OCI-LY1 (cell line): Measurements from ENCODE around the gene ADORA3.

Experiments
- EZH2 ChIP-seq: fragments of 200-600 bp; sonication (generic), shearing (Covaris generic); IDR thresholded peaks from 2 replicates; pipeline ENCODE4 v1.8.0; 2017; ENCODE audit warnings: borderline replicate concordance, mixed run types, mild to moderate bottlenecking, antibody characterized with exemption, low read length, moderate library complexity, mixed read lengths
- TF ChIP-seq, protein P1 (sequence below): fragments of 200-600 bp; sonication (generic), shearing (Covaris generic); IDR thresholded peaks from 2 replicates; pipeline ENCODE4 v1.5.1; 2017; ENCODE audit warnings: mild to moderate bottlenecking, antibody characterized with exemption, low read length, moderate library complexity, mixed read lengths

DNA sequence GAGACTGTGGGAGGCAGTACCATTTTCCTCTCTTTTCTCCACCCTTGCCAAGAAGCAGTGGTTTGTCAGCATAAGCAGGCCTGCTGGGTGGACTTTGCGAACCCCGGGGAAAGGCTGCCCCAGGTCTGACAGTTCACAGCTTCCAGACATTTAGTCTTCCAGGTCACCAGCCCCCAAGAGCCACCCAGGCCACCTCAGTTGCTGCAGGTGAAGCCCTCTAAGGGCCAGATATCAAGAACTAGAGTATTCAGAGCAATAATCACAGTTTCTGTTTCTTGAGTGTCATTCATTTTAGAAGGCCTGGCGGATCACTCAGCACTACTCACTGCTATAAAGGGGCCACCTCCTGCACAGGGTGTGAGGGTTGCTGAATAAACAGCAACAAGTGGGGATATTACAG lies 9.5 kb upstream of the ADORA3 start:
- TF ChIP-seq, protein P1, sequence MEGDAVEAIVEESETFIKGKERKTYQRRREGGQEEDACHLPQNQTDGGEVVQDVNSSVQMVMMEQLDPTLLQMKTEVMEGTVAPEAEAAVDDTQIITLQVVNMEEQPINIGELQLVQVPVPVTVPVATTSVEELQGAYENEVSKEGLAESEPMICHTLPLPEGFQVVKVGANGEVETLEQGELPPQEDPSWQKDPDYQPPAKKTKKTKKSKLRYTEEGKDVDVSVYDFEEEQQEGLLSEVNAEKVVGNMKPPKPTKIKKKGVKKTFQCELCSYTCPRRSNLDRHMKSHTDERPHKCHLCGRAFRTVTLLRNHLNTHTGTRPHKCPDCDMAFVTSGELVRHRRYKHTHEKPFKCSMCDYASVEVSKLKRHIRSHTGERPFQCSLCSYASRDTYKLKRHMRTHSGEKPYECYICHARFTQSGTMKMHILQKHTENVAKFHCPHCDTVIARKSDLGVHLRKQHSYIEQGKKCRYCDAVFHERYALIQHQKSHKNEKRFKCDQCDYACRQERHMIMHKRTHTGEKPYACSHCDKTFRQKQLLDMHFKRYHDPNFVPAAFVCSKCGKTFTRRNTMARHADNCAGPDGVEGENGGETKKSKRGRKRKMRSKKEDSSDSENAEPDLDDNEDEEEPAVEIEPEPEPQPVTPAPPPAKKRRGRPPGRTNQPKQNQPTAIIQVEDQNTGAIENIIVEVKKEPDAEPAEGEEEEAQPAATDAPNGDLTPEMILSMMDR = no peak
- no peak for TF ChIP-seq EZH2
